Natural killer cell (primary cell): ENCODE measurements around the gene NAV1. TPM values are rescaled to one million over a fixed set of nuclear protein-coding genes. Genes with fewer than 3 reads are reported as not detected.
"Not testable (repeated sequence)": the region's sequence is repeated elsewhere in the genome, so short reads cannot be mapped to it uniquely, and the experiment has no call there.

Source experiments
- ATAC-seq, 3 donors: fragments of 150-1000 bp in 2 of 3; fragments of 200-7000 bp in 1 of 3; cut with Tn5 transposase; 1 replicate in 1 of 3; 2 replicates in 2 of 3; pipeline ENCODE4 v1.10.0; 2021; ENCODE audit warnings: mild to moderate bottlenecking in 2 of 3, moderate library complexity in 2 of 3
- DNase-seq, 2 donors: peaks; one replicate each; pipeline versions ENCODE4 v3.0.0 to v3.0.0-alpha.2; 2013 to 2021; ENCODE audit warnings: mixed read lengths in 1 of 2
- H3K27ac ChIP-seq: one replicate; pipeline ENCODE4 v1.5.1; 2013; ENCODE audit warnings: mild to moderate bottlenecking, low read length
- H3K27me3 ChIP-seq: one replicate; pipeline ENCODE4 v1.6.1; 2013; ENCODE audit warnings: low read length; ENCODE audit not compliant: control insufficient read depth, insufficient read depth
- H3K36me3 ChIP-seq: one replicate; pipeline ENCODE4 v1.6.1; 2013; ENCODE audit warnings: low read length; ENCODE audit not compliant: control insufficient read depth, insufficient read depth
- H3K4me1 ChIP-seq: one replicate; pipeline ENCODE4 v1.6.1; 2013; ENCODE audit warnings: low read length; ENCODE audit not compliant: control insufficient read depth, insufficient read depth
- H3K4me3 ChIP-seq: one replicate; pipeline ENCODE4 v1.5.1; 2013; ENCODE audit warnings: low read length
- H3K9me3 ChIP-seq: one replicate; pipeline ENCODE4 v1.6.1; 2013; ENCODE audit warnings: low read length; ENCODE audit not compliant: control insufficient read depth, insufficient read depth
- H3K27ac Mint-ChIP-seq, 2 donors: one replicate each; pipeline ENCODE4 v1.8.0; 2022; ENCODE audit warnings: mild to moderate bottlenecking in 2 of 2, mixed read lengths in 2 of 2, moderate library complexity in 1 of 2
- H3K27me3 Mint-ChIP-seq, 2 donors: one replicate each; pipeline ENCODE4 v1.8.0; 2022; ENCODE audit warnings: low read depth in 2 of 2, mixed read lengths in 2 of 2
- H3K36me3 Mint-ChIP-seq: one replicate; pipeline ENCODE4 v1.8.0; 2022; ENCODE audit warnings: mixed read lengths
- H3K4me1 Mint-ChIP-seq, 2 donors: one replicate each; pipeline ENCODE4 v1.8.0; 2022; ENCODE audit warnings: mixed read lengths in 2 of 2
- H3K4me3 Mint-ChIP-seq: one replicate; pipeline ENCODE4 v1.8.0; 2022; ENCODE audit warnings: mild to moderate bottlenecking, moderate library complexity, mixed read lengths
- H3K9me3 Mint-ChIP-seq, 2 donors: one replicate each; pipeline ENCODE4 v1.8.0; 2022; ENCODE audit warnings: mixed read lengths in 2 of 2
- WGBS: methylation state at CpG from one replicate; pipeline ENCODE4 v1.1.7; 2013; ENCODE audit warnings: missing lambda C conversion rate; ENCODE audit not compliant: insufficient coverage; 5-methylcytosine and 5-hydroxymethylcytosine counted together
- intact Hi-C: fragments of 100-400 bp; cut with micrococcal nuclease; formaldehyde crosslinking; loops from one replicate; pipeline ENCODE4 v1.14.2; 2022
- total RNA-seq, 4 donors: library from RNA; stranded (reverse); fragments of 120-200 nt in 1 of 4; gene quantifications; one replicate each; pipeline versions ENCODE4 v1.2.3 to v1.2.4, GENCODE V29; 2013 to 2022
- TF ChIP-seq, protein P1 (sequence below): fragments of 200-600 bp; IDR thresholded peaks from one replicate; pipeline ENCODE4 v1.8.0; 2022; ENCODE audit warnings: antibody characterized with exemption

The NAV1 gene
- total RNA-seq, 3 donors from 2014 or later (not counting 1 experiment from before 2014, with no cell fraction given) = 2.5 to 3.9 (median 2.8) TPM

DNA sequence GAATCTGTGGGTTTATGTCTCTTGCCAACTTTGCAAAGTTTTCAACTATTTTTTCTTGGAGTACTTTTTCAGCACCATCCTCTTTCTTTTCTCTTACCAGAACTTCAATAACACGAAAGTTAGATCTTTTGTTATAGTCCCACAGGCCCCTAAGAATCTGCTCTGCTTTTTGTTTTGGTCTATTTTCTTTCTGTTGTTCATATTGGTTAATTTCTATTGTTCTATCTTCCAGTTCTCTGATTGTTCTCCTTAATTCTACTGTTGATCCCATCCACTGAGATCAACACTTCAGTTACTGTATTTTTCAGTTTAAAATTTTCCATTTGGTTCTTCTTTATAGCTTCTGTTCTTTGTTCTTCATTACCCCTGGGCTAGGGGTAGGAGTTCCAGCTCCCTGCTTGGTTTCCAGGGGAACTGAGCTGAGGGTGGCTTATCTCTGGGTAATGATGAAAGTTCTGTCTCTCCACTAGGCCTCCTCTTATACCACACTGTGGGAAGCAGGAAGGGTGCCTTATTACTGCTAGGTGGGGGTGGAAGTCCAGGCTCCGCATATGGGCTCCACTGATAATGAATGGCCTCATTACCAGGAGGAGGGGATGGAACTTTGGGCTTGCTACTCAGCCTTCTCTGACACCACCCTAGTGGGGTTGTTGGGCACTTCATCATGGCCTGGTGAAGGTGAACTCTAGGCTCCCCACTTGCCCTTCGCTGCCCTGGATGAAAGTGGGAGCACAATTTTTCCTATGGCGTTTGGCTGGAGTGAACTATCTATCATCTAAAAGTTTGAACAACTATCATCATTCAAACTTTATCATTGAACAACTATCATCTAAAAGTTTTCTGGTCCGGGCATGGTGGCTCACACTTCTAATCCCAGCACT, 39.3 kb downstream of the NAV1 start:
- H3K27me3 Mint-ChIP-seq = peaks cover 5 to 24% of the 10 kb centered on the region in 2 donors
- intact Hi-C loops = no loop called here
- DNase-seq (no peak), ATAC-seq (no peak)
- no peak overlapping the region for H3K27ac Mint-ChIP-seq
- H3K4me3 ChIP-seq = no peak overlapping the region
- H3K4me1 Mint-ChIP-seq = no peaks in the 10 kb centered on the region
- no peaks in the 10 kb centered on the region for H3K27me3 ChIP-seq
- WGBS = 97% methylated on average over 4 of the region's 5 CpGs
- H3K36me3 ChIP-seq = no peaks in the 10 kb centered on the region
- peaks cover 6% of the 10 kb centered on the region for H3K36me3 Mint-ChIP-seq
- no peaks in the 10 kb centered on the region for H3K4me1 ChIP-seq
- H3K4me3 Mint-ChIP-seq = no peak overlapping the region
- H3K9me3 ChIP-seq = no peaks in the 10 kb centered on the region
- H3K9me3 Mint-ChIP-seq = no peaks in the 10 kb centered on the region
- TF ChIP-seq, protein P1, sequence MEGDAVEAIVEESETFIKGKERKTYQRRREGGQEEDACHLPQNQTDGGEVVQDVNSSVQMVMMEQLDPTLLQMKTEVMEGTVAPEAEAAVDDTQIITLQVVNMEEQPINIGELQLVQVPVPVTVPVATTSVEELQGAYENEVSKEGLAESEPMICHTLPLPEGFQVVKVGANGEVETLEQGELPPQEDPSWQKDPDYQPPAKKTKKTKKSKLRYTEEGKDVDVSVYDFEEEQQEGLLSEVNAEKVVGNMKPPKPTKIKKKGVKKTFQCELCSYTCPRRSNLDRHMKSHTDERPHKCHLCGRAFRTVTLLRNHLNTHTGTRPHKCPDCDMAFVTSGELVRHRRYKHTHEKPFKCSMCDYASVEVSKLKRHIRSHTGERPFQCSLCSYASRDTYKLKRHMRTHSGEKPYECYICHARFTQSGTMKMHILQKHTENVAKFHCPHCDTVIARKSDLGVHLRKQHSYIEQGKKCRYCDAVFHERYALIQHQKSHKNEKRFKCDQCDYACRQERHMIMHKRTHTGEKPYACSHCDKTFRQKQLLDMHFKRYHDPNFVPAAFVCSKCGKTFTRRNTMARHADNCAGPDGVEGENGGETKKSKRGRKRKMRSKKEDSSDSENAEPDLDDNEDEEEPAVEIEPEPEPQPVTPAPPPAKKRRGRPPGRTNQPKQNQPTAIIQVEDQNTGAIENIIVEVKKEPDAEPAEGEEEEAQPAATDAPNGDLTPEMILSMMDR = no peak
- H3K27ac ChIP-seq = no peak overlapping the region

- H3K4me3 Mint-ChIP-seq, ATAC-seq, H3K27ac ChIP-seq, H3K27me3 ChIP-seq, intact Hi-C loops, H3K4me1 ChIP-seq, H3K36me3 Mint-ChIP-seq, H3K9me3 Mint-ChIP-seq, H3K27ac Mint-ChIP-seq, H3K4me3 ChIP-seq, DNase-seq, H3K36me3 ChIP-seq, H3K4me1 Mint-ChIP-seq, H3K9me3 ChIP-seq: not testable (repeated sequence)
- peaks cover 8 to 34% of the 10 kb centered on the region in 2 donors for H3K27me3 Mint-ChIP-seq
- 95% methylated on average over 12 of the region's 12 CpGs for WGBS
These were observed 42.4 kb downstream of the NAV1 start for GRCh38 chr1:201581371-201581770.

DNA sequence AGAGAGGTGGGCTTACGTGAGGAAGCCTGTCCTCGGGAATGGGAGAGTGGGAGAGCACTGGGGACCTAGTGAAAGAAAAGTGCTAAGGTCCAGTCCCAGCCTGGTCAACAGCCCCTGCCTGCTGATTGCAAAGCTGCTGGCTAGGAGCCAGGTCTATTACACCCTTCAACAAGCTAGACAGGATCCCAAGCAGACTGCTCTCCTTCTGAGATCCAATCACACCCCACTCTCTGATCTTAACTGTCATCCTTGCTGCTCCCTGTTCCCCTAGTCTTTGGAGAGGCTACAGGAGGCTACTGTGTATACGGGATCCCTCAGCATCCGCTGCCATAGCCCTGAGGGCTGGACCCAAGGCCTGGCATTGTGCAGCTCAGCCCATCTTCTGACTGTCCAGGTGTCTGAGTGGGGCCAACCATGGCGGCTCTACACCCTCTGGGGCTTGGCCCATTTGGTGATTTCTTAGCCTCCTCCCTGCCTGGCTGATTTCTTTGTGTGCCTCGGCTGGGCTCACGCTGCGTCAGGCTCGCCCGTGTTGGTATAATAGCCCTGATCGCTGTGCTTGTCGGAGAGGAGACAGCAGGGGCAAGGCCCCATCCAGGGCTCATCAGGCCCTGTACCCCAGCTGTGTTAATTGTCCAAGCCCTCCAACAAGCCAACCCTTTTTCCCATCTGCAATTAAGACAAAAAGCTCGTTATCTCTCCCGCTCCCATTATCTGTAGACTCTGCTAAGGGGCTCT, 43.9 kb downstream of the NAV1 start:
- H3K36me3 Mint-ChIP-seq = peaks cover 2% of the 10 kb centered on the region
- H3K4me3 ChIP-seq = no peak overlapping the region
- WGBS = 92% methylated on average over 14 of the region's 14 CpGs
- no peaks in the 10 kb centered on the region for H3K9me3 ChIP-seq
- no peak overlapping the region for H3K27ac Mint-ChIP-seq
- H3K36me3 ChIP-seq = no peaks in the 10 kb centered on the region
- DNase-seq = no peak
- no peaks in the 10 kb centered on the region for H3K27me3 ChIP-seq
- intact Hi-C loops = no loop called here
- no peak overlapping the region for H3K27ac ChIP-seq
- peaks cover 6 to 36% of the 10 kb centered on the region in 2 donors for H3K27me3 Mint-ChIP-seq
- H3K4me1 ChIP-seq = no peaks in the 10 kb centered on the region
- H3K4me3 Mint-ChIP-seq = no peak overlapping the region
- no peaks in the 10 kb centered on the region for H3K4me1 Mint-ChIP-seq
- TF ChIP-seq, protein P1 = no peak
- peak in 1 of 3 donors; percentile 32 for ATAC-seq
- H3K9me3 Mint-ChIP-seq = no peaks in the 10 kb centered on the region

DNA sequence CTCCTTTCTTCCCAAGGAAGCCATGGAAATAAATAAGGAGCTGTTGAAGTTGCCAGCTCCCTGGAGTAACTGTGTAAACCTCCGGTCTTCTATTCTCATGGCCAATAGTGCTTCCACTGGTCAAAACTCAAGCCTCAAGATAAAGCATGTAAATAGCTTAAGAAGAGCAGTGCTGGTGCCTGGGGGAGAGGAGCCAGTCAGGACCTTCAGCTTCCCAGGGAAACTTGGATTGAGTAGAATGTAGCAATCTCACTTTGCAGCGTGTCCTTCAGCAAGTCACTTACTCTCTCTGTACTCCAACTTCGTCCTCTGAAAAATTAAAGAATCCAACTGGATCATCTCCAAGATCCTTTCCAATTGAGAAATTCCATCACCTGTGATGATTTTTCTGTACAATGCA, 44.7 kb downstream of the NAV1 start:
- DNase-seq = no peak
- Mint-ChIP-seq H3K27ac (no peak overlapping the region), H3K36me3 (no peaks in the 10 kb centered on the region), H3K27me3 (peaks cover 5 to 31% of the 10 kb centered on the region in 2 donors), H3K9me3 (no peaks in the 10 kb centered on the region), H3K4me1 (no peaks in the 10 kb centered on the region), H3K4me3 (no peak overlapping the region)
- H3K27me3 ChIP-seq = no peaks in the 10 kb centered on the region
- no peak for ATAC-seq
- 90% methylated on average over 3 of the region's 3 CpGs for WGBS
- no peaks in the 10 kb centered on the region for H3K36me3 ChIP-seq
- H3K27ac ChIP-seq = no peak overlapping the region
- intact Hi-C loops = no loop called here
- H3K4me1 ChIP-seq = no peaks in the 10 kb centered on the region
- no peaks in the 10 kb centered on the region for H3K9me3 ChIP-seq
- H3K4me3 ChIP-seq = no peak overlapping the region
- TF ChIP-seq, protein P1 = no peak
